Activated gamma-delta T cell treated with Interleukin-2 at 50 U/mL for 16 hours (primary cell): ENCODE data around the gene CDC42.
"Not testable (repeated sequence)": the region's sequence is repeated elsewhere in the genome, so short reads cannot be mapped to it uniquely, and the experiment has no call there.

Source experiments
- DNase-seq: peaks from one replicate; pipeline ENCODE4 v3.0.0-alpha.2; 2020

Gene CDC42

DNA sequence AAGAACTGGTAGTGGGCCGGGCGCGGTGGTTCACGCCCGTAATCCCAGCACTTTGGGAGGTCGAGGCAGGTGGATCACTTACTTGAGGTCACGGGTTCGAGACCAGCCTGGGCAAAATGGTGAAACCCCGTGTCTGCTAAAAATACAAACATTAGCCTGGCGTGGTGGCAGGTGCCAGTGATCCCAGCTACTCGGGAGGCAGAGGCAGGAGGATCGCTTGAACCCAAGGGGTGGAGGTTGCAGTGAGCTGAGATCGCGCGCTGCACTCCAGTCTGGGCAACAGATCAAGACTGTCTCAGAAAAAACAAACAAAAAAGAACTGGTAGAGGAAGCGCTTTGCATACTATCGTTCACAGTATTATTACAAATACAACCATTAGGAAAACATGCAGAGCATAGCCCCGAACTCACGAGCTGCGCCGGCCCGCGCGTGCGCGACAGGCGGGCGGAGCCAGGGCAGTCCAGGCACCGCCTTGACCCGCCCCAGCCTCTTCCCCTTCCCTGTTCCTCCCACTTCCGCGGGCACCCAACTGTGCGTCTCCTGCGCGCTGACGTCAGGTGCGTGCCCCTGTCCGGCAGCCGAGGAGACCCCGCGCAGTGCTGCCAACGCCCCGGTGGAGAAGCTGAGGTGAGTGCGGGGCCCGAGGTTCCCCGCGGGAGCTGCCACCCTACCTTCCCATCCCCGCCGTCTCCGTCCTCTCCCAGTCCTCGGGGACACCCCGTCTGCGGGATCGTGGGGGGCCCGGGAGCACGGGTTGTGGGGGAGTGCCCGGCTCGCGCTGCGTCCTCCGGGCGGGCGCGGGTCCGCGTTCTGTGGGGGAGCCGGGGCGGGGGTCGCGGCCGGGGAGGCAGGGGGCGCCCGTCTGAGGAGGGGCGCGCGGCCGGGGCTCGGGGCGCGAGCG, at the start of gene CDC42:
TSS of gene CDC42 (plus strand) at position 595 of the 902 bp plus-strand sequence. CDS start 25,770 bp downstream, outside the sequence.
- DNase-seq = peak; percentile 97

GRCh38 chr1:22002875-22003274, 49.6 kb upstream of the CDC42 start:
- not testable (repeated sequence) for DNase-seq

- DNase-seq = not testable (repeated sequence)
Observed at GRCh38 chr1:22003959-22004358, 48.5 kb upstream of the CDC42 start.

DNA sequence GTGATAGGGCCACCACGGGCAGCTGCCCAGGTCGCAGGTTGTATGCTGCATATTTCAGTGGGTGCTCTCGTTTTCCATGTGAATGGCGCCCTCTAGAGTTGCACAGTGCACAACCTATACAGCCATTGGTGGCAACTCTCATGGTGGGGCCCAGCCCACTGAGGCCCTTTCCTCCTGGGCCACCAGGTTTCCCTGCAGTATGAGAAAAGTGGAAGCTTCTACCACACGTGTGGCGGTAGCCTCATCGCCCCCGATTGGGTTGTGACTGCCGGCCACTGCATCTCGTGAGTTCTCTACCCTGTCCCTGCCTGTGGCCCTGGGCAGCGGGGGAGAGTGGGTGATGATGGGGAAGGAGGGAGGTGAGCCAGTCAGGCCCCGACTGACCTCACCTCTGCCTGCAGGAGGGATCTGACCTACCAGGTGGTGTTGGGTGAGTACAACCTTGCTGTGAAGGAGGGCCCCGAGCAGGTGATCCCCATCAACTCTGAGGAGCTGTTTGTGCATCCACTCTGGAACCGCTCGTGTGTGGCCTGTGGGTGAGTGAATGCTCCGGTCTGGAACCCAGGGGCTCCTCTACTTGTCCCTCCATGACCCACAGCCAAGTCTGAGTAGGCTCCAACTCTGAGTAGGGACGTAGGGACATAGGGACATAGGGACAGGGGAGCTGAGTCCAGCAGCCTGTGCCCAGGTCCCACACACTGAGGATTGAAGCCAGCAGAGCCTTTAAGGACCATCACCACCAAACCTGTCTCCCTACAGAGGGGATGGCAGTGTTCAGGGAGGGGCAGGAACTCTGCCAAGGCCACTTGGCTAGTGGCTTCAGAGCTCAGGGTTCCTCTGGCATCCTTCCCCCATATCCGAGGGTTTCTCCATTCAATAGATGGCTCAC, 47.0 kb upstream of the CDC42 start:
- DNase-seq = not testable (repeated sequence)

GRCh38 chr1:22006736-22007135, 45.8 kb upstream of the CDC42 start:
- DNase-seq = not testable (repeated sequence)

DNA sequence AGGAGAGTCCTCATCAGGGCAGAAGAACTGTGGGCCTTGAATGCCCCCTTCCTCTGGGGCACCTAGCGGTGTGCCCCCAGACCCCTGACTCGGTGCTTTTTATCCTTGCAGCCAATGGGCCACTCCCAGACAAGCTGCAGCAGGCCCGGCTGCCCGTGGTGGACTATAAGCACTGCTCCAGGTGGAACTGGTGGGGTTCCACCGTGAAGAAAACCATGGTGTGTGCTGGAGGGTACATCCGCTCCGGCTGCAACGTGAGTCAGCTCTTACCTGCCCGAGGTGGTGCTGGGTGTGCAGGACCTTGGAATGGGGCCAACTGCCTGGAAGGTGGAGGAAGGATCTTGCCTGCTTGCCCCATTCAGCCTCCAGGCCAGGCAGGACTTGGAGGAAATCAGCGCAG, 45.2 kb upstream of the CDC42 start:
- not testable (repeated sequence) for DNase-seq

- DNase-seq = not testable (repeated sequence)
Observed at GRCh38 chr1:22009566-22009965, 42.9 kb upstream of the CDC42 start.

- DNase-seq = not testable (repeated sequence)
Observed at GRCh38 chr1:22012752-22013151, 39.8 kb upstream of the CDC42 start.

DNA sequence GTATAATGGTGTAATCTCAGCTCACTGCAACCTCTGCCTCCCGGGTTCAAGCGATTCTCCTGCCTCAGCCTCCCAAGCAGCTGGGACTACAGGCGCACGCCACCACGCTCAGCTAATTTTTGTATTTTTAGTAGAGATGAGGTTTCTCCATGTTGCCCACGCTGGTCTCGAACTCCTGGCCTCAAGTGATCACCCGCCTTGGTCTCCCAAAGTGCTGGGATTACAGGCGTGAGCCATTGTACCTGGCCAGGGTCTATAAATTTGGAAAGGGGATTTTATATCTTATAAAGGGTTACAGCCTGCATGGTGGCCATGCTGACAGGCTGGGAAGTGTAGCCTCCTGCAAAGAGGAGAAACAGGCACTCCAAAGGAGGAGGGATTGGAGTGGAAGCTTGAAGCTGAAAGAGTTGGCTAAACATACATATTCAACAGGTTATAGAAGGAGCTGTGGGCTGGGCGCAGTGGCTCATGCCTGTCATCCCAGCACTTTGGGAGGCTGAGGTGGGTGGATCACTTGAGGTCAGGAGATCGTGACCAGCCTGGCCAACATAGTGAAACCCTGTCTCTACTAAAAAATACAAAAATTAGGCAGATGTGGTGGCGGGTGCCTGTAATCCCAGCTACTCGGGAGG, 37.8 kb upstream of the CDC42 start:
- DNase-seq = not testable (repeated sequence)

DNA sequence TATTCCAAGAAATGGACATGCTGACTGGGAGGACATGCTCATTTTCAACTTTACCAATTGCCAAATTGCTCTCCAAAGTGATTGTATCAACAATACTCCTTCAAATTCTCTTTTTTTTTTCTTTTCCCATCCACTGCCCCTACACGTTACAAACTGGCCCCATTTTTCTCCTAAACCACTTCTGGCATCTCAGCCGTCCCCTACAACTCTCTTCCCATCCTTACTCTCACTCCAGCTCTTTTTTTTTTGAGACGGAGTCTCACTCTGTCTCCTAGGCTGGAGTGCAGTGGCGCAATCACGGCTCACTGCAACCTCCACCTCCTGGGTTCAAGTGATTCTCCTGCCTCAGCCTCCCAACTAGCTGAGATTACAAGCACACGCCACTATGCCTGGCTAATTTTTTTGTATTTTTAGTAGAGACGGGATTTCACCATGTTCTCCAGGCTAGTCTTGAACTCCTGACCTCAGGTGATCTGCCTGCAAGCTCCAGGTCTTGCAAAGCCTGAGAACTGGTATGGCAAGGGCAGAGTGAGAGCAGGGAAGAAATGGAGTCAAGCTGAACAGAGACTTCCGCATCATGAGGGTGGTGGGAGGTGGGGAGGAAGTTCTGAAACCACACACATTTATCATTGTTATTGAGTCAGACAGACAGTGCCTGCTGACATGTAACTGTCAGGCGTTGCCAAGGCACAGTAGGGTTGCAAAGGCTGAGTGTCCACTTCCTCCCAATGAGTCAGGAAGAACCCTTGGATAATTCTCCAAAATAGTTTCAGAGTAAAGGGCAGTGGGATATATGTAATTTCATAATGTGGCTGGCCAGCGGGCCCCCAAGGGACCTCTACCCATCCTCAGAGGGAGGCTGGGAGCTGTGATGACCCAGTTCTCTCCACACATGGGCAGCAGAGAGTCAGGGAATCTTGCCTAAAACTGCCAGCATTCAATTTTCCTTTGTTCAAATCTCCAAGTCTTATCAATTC, 33.6 kb upstream of the CDC42 start:
- peak; percentile 61 for DNase-seq

DNA sequence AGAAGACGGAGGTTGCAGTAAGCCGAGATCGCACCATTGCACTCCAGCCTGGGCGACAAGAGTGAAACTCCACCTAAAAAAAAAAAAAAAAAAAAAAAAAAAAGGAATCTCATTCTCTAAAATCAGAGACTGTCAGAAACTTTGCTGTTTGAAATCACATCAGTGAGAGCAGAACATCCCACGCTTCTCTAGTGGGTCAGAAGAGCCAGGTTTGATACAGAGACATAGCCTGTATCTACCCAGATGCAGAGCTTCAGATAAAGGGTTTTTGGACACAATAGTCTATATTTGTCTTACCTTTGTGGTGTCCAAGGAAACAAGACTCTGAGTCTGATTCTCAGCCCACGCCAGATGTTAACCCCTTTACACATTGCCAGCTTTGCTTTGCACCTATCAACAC, 31.4 kb upstream of the CDC42 start:
- DNase-seq = no peak

DNA sequence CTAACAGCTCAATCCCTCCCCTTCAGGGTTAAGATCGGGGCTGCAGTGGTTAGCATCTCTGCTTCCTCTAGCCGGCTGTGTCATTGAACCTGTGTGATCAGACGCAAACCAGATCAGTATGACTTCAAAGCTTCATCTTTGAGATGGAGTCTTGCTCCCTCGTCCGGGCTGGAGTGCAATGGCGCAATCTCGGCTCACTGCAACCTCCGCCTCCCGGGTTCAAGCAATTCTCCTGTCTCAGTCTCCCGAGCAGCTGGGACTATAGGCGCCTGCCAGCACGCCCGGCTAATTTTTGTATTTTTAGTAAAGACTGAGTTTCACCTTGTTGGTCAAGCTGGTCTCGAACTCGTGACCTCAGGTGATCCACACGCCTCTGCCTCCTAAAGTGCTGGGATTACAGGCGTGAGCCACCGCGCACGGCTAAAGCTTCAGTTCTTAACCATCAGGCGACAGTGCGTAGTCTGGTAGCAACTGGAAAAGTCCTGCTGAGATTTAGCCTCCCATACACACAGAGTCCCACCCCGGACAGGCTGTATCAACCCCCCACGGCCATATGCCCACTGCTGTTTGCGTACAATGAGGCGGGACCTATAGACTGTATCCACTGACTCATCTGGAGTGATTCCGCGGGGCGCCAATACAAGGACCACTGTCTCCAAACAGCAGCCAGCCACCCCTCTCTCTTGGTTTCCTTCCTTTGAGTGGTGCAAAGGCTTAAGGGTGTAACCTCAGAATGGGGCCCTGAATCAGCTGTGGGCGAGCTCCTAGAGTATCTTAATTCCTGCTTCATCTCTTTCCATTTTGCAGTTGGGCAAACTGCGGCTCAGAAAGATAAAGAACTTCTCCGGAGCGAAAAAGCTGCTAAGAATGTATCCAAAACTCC, 27.8 kb upstream of the CDC42 start:
- peak; percentile 75 for DNase-seq

GRCh38 chr1:22025368-22026155, 26.9 kb upstream of the CDC42 start:
- peak; percentile 88 for DNase-seq

DNA sequence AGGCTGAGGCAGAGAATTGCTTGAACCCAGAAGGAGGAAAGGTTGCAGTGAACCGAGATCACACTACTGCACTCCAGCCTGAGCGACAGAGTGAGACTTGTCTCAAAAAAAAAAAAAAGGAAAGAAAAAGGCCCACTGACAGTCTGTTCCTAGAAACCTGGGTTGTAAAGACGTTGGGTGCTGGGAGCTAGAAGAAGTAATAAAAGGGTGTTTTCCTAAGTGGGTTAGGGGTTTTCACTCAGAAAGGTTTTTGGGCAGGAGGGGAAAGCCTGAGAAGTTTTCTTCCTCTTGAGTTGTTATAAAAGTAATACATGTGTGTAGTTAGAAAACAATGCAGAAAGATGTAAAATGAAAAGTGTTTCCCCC, 25.6 kb upstream of the CDC42 start:
- no peak for DNase-seq

GRCh38 chr1:22030057-22030456, 22.5 kb upstream of the CDC42 start:
- DNase-seq = no peak

DNA sequence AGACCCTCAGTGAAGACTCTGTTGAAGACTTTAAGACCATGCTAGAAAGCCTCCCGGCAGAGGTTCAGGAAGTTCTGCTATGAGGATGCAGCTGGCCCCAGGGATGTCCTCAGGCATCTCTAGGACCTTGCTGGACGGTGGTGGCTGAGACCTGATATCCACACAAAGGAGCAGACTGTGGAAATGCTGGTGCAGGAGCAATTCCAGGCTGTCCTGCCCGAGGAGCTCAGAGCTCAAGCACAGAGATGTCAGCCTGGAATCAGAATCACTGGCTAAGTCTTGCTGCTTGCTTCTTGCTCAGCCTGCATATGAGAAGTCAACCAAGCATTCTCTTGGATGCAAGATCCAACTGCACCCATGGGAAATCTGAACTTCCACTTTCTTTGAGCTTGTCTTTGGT, 22.0 kb upstream of the CDC42 start:
- DNase-seq = no peak

DNA sequence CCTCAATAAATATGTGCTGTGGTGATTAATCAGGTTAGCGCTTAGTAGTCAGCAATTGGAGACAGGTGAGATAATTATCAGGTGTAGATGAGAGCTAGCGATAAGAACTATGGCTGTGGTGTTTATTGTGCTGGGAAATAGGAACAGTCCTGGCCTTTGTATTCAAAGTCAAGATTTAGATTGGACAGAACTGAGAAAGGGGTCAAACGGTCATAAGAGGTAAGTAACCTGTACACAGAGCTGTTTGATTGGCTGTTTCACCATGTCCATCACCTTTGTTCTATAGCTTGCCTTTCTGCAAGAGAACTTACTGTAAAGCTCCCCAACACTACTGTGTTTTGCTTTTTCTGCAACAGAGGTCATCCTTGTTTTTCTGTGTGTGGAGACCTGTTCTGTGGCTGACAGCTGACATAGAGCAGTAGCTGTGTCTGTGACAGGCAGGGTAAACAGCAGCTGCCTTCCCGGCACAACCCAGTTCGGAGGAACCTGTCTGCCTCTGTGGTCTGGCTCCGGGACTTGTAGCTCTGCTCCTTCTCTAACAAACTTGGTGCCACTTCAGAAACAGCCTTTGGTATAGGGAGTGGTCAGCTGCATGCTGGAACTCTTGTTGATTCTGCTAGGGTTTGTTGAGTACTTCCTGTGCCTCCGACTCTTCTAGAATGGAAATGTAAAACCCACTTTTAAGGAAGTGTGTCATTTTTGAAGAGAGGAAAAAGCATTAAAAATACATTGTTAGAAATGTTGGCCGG, 21.1 kb upstream of the CDC42 start:
- DNase-seq = no peak

GRCh38 chr1:22034834-22035233, 17.7 kb upstream of the CDC42 start:
- DNase-seq = not testable (repeated sequence)

- no peak for DNase-seq
Observed at GRCh38 chr1:22037520-22037919, 15.0 kb upstream of the CDC42 start.
